Gastrocnemius medialis (tissue), 4 donors: ENCODE data around the gene UMAD1. TPM values are rescaled to one million over a fixed set of nuclear protein-coding genes. Genes with fewer than 3 reads are reported as not detected.

Experiments used
- ATAC-seq, 2 donors: fragments of 150-250 bp; one replicate each; pipeline ENCODE4 v1.9.1; 2016
- DNase-seq, 2 donors: peaks; one replicate each; pipeline ENCODE4 v3.0.0-alpha.2; 2019
- H3K27ac ChIP-seq, 4 donors: fragments of 200-600 bp; sonication (generic); 1 replicate in 1 of 4; 2 replicates in 3 of 4; pipeline ENCODE4 v1.5.1; 2016 to 2018; ENCODE audit warnings: mild to moderate bottlenecking in 2 of 4, moderate library complexity in 1 of 4
- H3K27me3 ChIP-seq, 3 donors: fragments of 200-600 bp; sonication (generic) in 2 of 3; 1 replicate in 1 of 3; 2 replicates in 2 of 3; pipeline versions ENCODE4 v1.5.1 to v1.6.0; 2016 to 2019; ENCODE audit warnings: mild to moderate bottlenecking in 1 of 3, moderate library complexity in 1 of 3
- H3K36me3 ChIP-seq, 2 donors: fragments of 200-600 bp; sonication (generic) in 1 of 2; one replicate each; pipeline ENCODE4 v1.5.1; 2017 to 2018
- H3K4me1 ChIP-seq, 2 donors: fragments of 200-600 bp; sonication (generic) in 1 of 2; one replicate each; pipeline ENCODE4 v1.5.1; 2016 to 2017; ENCODE audit warnings: mild to moderate bottlenecking in 2 of 2
- H3K4me3 ChIP-seq, 4 donors: fragments of 200-600 bp; sonication (generic) in 3 of 4; 1 replicate in 1 of 4; 2 replicates in 3 of 4; pipeline ENCODE4 v1.5.1; 2016 to 2019; ENCODE audit warnings: mild to moderate bottlenecking in 2 of 4
- H3K9me3 ChIP-seq, 3 donors: fragments of 200-600 bp; sonication (generic) in 2 of 3; 1 replicate in 1 of 3; 2 replicates in 2 of 3; pipeline ENCODE4 v1.5.1; 2016 to 2019
- POLR2A ChIP-seq, 2 donors: fragments of 450-650 bp; IDR thresholded peaks; one replicate each; pipeline ENCODE4 v1.6.1; 2017; ENCODE audit warnings: antibody characterized with exemption in 2 of 2, mild to moderate bottlenecking in 2 of 2, moderate library complexity in 2 of 2
- in situ Hi-C, 4 donors: fragments of 200-750 bp; cut with MboI; loops; one replicate each; pipeline versions ENCODE4 v1.15.0 to v1.8.0; 2017; ENCODE audit warnings: low sequenced_read_pairs in 4 of 4
- intact Hi-C: fragments of 100-400 bp; cut with DNase I; formaldehyde crosslinking; loops from one replicate; pipeline ENCODE4 v1.15.1; 2023; ENCODE audit warnings: low total_unique reads
- total RNA-seq, 4 donors: library from RNA; depleted of rRNA; stranded (reverse); fragments of >200 nt; gene quantifications; one replicate each; pipeline versions ENCODE4 v1.1.0 to v1.2.3, GENCODE V29; 2016
- TF ChIP-seq, protein P1 (sequence below), 5 experiments: fragments of 450-650 bp in 3 of 5; fragments of 200-600 bp in 2 of 5; sonication (generic) in 2 of 5; IDR thresholded peaks in 4 of 5; conservative IDR thresholded peaks in 1 of 5; 1 replicate in 4 of 5; 2 replicates in 1 of 5; pipeline ENCODE4 v1.5.1; 2016 to 2019; ENCODE audit warnings: antibody characterized with exemption in 5 of 5, mild to moderate bottlenecking in 3 of 5, moderate library complexity in 3 of 5

Gene UMAD1
- total RNA-seq, 4 donors from 2014 or later: 10.2 to 16.0 (median 11.1) TPM

DNA sequence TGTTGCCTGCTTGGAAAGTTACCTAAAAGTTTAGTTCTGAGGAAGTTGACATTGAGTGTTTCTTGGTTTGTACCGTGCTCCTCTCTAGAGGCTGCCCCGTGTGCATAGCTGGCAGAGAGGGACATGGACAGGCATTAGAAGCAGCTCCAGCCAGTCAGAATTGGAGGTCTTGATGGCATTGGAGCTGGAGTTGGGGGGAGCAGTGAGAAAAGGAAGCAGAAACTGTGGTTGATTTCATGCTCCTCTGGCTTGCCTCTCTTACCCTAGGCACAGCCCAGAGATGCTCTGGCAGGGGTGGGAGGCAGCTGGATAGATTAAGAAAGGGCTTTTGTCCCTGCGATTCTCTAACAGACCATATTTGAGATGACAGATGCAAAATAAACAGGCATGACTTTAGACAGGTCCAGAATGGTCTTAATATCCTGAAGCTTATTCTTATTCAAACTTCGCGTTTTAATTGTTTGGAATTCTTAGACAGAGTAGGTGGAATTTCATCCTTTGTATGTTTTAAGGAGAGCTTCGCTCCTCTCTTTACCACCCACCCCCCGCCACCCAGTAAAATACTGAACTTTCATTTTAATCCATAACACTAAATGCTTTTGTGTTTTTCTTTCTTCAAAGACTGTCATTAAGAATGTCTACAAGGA lies 254.6 kb downstream of the UMAD1 start:
- no peaks in the 10 kb centered on the region for H3K9me3 ChIP-seq
- TF ChIP-seq, protein P1, sequence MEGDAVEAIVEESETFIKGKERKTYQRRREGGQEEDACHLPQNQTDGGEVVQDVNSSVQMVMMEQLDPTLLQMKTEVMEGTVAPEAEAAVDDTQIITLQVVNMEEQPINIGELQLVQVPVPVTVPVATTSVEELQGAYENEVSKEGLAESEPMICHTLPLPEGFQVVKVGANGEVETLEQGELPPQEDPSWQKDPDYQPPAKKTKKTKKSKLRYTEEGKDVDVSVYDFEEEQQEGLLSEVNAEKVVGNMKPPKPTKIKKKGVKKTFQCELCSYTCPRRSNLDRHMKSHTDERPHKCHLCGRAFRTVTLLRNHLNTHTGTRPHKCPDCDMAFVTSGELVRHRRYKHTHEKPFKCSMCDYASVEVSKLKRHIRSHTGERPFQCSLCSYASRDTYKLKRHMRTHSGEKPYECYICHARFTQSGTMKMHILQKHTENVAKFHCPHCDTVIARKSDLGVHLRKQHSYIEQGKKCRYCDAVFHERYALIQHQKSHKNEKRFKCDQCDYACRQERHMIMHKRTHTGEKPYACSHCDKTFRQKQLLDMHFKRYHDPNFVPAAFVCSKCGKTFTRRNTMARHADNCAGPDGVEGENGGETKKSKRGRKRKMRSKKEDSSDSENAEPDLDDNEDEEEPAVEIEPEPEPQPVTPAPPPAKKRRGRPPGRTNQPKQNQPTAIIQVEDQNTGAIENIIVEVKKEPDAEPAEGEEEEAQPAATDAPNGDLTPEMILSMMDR (IDR thresholded peaks at IDR 0.05 in 4 of 5, conservative IDR thresholded peaks at IDR 0.05 in 1 of 5): no peak
- no peak for TF ChIP-seq POLR2A (IDR thresholded peaks at IDR 0.05)
- H3K4me3 ChIP-seq: no peak overlapping the region
- no peaks in the 10 kb centered on the region for H3K36me3 ChIP-seq
- intact Hi-C loops (no loop called here), in situ Hi-C loops (no loop called here)
- H3K4me1 ChIP-seq: no peaks in the 10 kb centered on the region
- no peak for ATAC-seq
- H3K27ac ChIP-seq: no peak overlapping the region
- no peak for DNase-seq
- H3K27me3 ChIP-seq: no peaks in the 10 kb centered on the region

DNA sequence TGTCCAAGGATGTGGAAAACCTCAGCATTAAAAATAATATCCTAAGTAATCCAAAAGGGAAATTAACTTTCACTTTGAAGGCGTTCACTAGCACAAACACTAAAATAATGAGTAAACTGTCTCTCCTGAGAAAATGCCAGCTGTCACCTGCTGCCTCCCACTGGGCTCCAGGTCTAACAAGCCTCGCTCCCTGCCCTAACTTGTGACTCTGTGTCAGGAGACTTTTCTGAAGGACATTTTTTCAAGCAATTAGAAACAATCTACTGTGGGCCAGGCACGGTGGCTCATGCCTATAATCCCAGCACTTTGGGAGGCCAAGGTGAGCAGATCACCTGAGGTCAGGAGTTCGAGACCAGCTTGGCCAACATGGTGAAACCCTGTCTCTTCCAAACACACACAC lies 255.2 kb downstream of the UMAD1 start:
- Histone ChIP-seq H3K4me1 (no peaks in the 10 kb centered on the region), H3K36me3 (no peaks in the 10 kb centered on the region), H3K4me3 (no peak overlapping the region), H3K27ac (no peak overlapping the region), H3K9me3 (no peaks in the 10 kb centered on the region), H3K27me3 (no peaks in the 10 kb centered on the region)
- ATAC-seq (no peak), DNase-seq (no peak)
- in situ Hi-C loops: no loop called here
- intact Hi-C loops: no loop called here
- TF ChIP-seq, protein P1 (IDR thresholded peaks at IDR 0.05 in 4 of 5, conservative IDR thresholded peaks at IDR 0.05 in 1 of 5): no peak
- TF ChIP-seq POLR2A (IDR thresholded peaks at IDR 0.05): no peak

DNA sequence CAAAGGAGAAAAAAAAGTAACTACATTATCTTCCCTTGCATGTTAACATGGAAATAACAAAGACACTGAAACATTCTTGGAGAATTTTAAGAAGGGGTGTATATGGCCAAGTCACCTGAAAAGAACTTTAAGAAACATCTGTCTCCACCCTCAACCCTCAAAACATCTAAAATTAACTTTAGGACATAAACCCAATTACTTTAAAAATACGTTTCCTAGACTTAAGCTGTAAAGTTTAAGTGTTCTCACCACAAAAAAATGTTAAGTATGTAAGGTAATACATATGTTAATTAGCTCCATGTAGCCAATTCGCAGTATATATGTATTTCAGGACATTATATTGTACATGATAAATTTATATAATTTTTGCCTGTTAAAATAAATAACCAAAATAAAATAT lies 257.0 kb downstream of the UMAD1 start:
- ATAC-seq: no peak
- in situ Hi-C loops: no loop called here
- TF ChIP-seq POLR2A (IDR thresholded peaks at IDR 0.05): no peak
- TF ChIP-seq, protein P1 (IDR thresholded peaks at IDR 0.05 in 4 of 5, conservative IDR thresholded peaks at IDR 0.05 in 1 of 5): no peak
- H3K36me3 ChIP-seq: no peaks in the 10 kb centered on the region
- no peak overlapping the region for H3K27ac ChIP-seq
- no peaks in the 10 kb centered on the region for H3K4me1 ChIP-seq
- intact Hi-C loops: no loop called here
- H3K9me3 ChIP-seq: no peaks in the 10 kb centered on the region
- H3K27me3 ChIP-seq: no peaks in the 10 kb centered on the region
- no peak overlapping the region for H3K4me3 ChIP-seq
- no peak for DNase-seq

DNA sequence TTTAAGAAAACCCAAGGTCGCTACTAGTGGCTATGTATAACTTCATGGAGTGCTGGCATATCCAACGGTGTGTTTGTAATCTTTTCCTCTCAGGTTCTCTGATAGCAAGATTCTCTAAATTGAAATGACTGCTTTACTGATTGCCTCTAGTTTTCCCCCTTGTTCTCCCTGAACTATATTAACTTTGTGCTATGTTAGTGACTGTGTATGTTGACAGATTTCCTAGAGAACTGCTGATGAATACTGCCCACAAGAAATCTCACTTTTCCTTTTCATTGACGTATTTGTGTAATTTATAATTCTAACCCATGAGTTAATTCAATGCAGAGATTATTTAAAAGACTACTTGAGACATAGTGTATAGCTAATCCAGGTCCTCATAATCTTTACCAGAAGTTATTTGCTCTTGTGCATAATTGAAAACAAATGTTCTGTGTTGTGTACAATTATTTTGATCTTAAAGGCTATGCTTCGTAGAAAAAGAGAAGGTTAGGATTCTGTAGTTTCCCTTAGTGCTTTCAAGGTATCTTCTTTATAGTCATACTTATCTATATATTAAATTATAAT lies 257.5 kb downstream of the UMAD1 start:
- no peak overlapping the region for H3K4me3 ChIP-seq
- H3K9me3 ChIP-seq: no peaks in the 10 kb centered on the region
- DNase-seq (no peak), ATAC-seq (no peak)
- no peaks in the 10 kb centered on the region for H3K27me3 ChIP-seq
- no peaks in the 10 kb centered on the region for H3K4me1 ChIP-seq
- TF ChIP-seq POLR2A (IDR thresholded peaks at IDR 0.05): no peak
- TF ChIP-seq, protein P1 (IDR thresholded peaks at IDR 0.05 in 4 of 5, conservative IDR thresholded peaks at IDR 0.05 in 1 of 5): no peak
- in situ Hi-C loops (no loop called here), intact Hi-C loops (no loop called here)
- no peak overlapping the region for H3K27ac ChIP-seq
- no peaks in the 10 kb centered on the region for H3K36me3 ChIP-seq
